HG02610 (cell line): ENCODE results near the gene ARL9.

ENCODE experiments used
- ATAC-seq: cut with Tn5 transposase; IDR thresholded peaks from one replicate; pipeline ENCODE4 v1.9.1; 2021; ENCODE audit warnings: mild to moderate bottlenecking, moderate library complexity; ENCODE audit not compliant: unreplicated experiment

The ARL9 gene

DNA sequence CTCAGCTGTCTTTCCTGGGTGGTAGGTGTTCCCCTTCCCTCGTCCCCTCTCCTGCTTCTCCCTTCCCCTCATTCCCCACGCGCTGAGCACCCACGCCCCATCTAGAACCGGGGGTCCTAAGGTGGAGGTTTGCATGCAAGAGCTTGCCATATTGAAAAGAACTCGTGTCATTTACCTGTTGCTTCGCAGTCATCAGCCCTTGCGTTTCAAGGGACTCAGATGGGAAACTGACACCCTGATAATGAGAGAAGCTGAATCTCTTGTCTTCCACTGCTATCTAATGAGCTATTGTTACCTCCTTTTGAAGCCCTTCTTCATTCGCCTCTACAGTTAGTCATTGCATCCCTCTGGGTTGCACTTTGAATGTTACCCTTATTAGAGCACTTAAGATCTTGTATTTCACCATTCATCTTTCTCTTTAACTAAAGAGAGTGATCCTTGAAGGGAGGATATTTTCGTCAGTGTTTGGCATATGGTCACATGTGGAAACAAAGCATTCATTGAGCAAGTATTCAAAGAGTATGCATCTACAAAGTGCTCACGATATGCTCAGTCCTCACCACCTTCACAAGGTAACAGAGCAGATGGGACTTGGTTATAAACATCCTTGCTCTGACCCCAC lies 25.7 kb downstream of the ARL9 start:
- no peak for ATAC-seq

DNA sequence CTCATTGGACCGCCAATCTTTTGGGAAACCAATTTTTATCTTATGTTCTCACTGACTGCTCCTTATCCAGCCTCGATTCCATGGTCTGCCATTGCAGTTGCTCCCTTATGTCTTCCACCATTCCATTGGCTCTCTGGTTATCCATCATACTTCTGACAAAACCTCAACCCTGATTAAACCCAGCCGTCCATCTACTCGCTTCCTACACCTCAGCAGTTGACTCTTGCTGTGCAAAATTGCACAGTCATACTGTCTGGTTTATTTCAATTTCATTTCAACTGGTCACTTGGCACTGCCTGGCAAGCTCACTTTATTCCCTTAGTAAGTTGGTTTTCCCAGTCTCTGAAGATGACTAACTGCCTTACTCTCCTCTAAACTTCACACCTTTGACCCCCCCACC lies 26.2 kb downstream of the ARL9 start:
- no peak for ATAC-seq

DNA sequence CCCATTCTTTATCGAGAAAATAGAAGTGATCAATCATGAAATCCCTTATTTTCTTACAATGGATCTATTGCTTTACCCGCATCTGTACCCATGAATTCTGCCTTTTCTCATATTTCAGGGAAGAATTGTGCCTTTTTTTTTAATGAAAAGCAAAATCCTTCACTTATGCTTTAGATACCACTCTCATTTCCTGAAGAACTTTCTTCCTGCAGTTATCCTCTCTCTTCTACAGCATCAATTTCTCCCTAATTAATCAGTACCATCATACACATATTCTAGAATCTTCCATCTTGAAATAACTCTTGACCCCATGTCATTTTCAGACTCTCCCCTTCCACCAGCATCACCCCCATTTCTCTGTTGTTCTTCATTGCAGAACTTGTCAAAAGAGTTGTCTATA lies 26.6 kb downstream of the ARL9 start:
- no peak for ATAC-seq

DNA sequence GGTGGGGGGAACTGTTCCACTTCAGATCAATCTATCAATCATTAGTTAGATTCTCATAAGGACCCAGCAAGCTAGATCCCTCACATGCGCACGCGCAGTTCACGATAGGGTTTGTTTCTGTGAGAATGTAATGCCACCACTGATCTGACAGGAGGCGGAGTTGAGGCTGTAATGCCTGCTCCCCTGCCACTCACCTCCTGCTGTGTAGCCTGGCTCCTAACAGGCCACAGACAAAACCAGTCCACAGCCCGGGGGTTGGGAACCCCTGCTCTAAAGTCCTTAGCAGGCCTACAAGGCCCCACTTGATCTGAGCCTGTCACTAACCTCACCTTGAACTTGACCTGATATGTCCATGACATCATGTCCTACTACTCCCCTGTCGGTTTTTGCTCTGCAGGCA lies 30.3 kb downstream of the ARL9 start:
- ATAC-seq = no peak

DNA sequence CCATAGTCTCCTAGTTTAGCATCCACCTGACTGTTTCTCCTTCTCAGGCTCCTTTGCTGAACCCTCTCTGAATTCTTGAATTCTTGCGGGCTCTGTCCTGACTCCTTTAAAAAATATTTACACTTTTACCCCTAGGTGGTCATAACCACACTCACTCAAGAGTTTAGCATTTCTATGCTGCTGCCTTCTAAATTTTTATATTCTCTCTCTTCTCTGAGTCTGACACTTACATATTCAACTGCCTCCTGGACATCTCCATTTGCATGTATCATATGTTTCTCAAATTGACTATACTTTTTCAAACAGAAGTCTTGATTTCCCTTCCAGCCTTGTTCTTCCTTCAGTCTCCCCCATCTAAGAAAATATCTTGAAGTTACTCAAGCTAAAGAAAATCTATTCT lies 31.6 kb downstream of the ARL9 start:
- no peak for ATAC-seq

DNA sequence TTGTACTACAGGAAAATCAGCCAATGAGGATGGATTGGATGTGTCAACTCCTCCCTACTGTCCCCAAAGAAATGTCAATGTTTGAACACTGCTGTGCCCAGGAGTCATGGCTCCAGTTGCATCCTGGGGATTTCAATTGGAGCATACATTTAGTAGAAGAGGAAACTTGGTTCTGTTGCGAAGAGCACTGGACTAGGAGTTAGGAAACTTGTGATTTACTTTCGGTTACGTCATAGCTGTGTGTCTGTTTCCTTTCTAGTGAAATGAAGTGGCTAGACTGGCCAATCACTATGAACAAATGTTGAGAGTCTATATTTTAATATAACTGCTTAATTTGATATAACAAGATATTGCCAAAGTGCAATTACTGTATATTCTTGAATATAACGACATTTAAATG lies 35.2 kb downstream of the ARL9 start:
- ATAC-seq = no peak

DNA sequence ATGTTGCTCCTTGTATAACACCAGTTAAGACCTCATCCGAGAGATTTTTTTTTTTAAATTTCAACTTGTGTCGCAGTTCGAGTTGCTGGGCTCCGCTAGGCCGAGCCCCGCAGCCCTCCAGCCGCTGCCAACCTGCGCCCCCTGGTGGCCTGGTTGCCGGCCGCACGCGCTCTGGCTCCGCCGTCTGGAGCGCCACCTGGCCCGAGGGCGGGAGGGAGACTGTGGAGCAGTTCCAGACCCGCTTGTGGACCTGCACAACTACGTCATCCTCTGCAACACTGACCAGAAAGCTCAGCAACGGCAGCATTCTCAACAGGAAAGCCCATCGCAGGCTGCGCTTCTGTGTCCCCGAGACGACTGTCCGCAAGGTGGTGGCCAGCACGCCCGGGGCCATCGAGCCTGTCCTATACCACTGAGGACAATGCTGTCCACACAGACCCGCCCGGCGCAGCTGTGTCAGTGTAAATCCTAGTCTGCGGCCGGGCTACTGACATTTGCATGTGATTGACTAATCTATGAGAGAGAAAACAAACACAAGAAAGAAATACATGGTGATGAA lies 39.1 kb downstream of the ARL9 start:
- peak; percentile 98 for ATAC-seq

DNA sequence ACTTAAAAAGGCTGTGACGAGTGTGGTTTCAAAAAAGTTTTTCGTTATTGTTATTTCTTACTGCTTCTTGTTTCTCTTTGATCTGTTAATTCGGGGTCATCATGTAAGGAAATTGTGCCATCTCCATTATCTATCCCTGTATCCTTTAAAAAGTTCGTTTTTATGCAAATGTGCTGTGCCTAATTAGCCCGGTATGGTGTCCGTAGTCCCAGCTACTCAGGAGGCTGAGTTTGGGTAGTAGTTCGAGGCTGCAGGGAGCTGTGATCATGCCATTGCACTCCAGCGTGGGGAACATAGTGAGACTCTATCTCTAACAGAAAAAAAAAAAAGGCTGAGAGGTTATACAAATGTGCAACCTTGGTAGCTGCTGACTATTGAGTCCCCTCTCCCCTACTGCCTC lies 45.1 kb downstream of the ARL9 start:
- no peak for ATAC-seq

DNA sequence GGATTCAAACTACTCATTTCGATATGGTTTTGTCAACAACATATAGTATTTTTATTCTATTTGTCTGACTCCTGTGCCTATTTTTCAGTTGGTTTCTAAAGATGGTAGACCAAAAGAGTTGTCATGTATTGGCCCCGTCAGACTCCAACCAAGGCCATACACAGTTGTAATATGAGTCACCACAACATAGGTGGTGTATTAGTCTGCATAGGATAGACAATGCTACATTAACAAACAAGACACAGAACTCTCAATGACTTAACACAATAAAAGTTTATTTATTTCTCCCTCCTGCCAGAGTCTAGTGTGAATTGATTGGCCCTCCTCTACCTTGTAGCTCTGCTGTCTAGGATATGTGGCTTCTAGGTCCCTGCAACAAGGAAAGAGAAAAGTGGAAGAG lies 45.9 kb downstream of the ARL9 start:
- ATAC-seq = no peak

DNA sequence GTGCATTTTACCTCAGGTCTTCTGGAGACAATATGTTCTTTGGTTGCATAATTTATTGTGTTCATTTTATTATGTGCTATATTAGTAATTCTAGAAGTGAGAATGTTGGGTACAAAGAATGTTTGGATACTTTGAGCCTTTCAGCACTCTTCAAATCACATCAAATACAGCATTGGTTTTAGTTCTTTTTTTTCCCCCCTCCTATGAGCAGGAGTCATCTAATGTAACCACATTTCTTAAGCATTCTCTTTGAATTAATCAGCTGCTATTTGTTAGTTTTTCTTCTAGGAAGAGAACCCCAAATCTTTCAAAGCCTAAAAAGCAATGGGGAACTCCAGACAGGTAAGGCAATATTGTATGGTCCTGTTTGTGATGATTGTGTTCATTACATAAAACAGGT lies 46.7 kb downstream of the ARL9 start:
- ATAC-seq = no peak

DNA sequence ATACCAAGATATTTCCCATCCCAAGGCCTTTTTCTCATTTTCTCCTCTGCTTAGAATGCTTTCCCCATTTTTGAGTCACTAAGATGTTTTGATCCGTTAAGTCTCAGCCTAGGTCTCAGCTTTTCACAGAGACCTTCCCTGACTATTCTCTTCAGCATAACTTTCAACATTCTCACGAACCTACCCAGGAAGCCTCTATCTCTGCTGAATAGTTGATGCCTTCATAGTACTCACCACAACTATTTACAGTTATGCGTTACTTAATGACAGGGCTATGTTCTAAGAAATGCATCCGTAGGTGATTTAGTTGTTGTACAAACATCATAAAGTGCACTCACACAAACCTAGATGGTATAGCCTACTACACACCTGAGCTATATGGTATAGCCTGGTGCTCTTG lies 64.5 kb downstream of the ARL9 start:
- no peak for ATAC-seq
